Activated naive CD4-positive, alpha-beta T cell treated with anti-CD3 and anti-CD28 coated beads, Interleukin-2, amount 50 U/mL, for 72 hours (primary cell): Measurements from ENCODE around the gene TIGD7. TPM values are rescaled to one million over a fixed set of nuclear protein-coding genes. Genes with fewer than 3 reads are reported as not detected.
A peak's percentile ranks its signal among the peaks of the same experiment; 100 is the strongest.

Source experiments
- ATAC-seq, 2 donors: fragments of 150-1000 bp; cut with Tn5 transposase; 2 replicates each; pipeline ENCODE4 v1.10.0; 2021; ENCODE audit warnings: mild to moderate bottlenecking in 2 of 2, moderate library complexity in 2 of 2
- DNase-seq, 2 donors: peaks; one replicate each; pipeline ENCODE4 v3.0.0; 2021 to 2022; ENCODE audit warnings: low spot score in 2 of 2
- H3K27ac Mint-ChIP-seq, 2 donors: one replicate each; pipeline ENCODE4 v1.8.0; 2022; ENCODE audit warnings: mild to moderate bottlenecking in 2 of 2, mixed read lengths in 2 of 2
- H3K36me3 Mint-ChIP-seq, 2 donors: one replicate each; pipeline ENCODE4 v1.8.0; 2022; ENCODE audit warnings: mixed read lengths in 2 of 2
- H3K9me3 Mint-ChIP-seq, 2 donors: one replicate each; pipeline ENCODE4 v1.8.0; 2022; ENCODE audit warnings: mixed read lengths in 2 of 2
- total RNA-seq, 2 donors: library from RNA; stranded (reverse); gene quantifications; one replicate each; pipeline ENCODE4 v1.2.3, GENCODE V29; 2022

TIGD7 gene, protein sequence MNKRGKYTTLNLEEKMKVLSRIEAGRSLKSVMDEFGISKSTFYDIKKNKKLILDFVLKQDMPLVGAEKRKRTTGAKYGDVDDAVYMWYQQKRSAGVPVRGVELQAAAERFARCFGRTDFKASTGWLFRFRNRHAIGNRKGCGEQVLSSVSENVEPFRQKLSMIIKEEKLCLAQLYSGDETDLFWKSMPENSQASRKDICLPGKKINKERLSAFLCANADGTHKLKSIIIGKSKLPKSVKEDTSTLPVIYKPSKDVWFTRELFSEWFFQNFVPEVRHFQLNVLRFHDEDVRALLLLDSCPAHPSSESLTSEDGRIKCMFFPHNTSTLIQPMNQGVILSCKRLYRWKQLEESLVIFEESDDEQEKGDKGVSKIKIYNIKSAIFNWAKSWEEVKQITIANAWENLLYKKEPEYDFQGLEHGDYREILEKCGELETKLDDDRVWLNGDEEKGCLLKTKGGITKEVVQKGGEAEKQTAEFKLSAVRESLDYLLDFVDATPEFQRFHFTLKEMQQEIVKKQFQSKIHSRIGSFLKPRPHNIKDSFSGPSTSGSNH
- total RNA-seq = 1 to 10 TPM; 5.4 to 5.9 TPM

DNA sequence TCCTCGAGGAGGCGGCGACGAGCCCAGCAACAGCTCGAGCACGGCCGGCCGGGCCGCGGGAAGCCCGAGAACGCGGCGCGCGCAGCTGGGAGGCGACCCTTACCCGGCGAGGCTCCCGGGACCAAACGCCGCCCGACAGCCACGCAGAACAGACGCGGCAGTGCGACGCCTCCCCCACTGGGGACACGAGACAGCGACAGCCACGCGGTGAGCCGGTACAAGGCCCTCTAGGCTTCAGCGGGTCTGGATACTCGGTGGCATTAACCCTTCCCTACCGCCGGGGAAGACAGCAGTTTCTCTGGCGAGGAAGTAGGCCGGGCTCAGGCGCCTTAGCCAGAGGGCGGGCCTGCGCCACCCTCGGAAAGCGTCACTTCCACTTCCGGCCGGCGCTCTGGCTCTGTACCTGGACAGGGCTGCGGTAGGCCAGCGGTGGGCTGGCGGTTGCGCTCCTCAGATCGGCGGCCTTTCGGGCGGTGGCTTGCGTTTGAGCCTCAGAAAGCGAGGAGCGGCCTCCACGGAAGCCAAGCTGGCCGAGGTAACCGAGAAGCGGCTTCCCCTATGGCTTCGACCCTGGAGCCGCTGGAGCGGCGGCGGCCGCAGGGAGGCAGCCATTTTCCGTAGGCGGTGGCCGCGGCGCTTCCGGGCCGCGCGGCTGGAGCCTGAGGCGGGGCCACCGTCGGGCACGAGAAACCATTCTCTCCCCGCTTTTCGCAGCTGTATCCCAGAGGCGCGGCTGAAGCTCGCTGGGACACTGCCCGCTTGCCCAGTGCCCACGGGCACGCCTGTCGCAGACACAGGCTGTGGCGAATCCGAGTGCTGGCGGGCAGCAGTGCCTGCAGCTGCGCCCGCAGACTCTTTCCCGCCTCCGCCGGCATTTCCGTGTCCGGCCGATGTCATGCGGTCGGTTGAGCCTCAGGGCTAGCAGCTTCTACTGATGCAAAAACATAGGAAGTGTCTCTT lies at the start of gene TIGD7, which contains the start of gene ZNF75A:
TSS of gene TIGD7 (minus strand) at position 322 of the 960 bp plus-strand sequence. CDS start 4,816 bp downstream, outside the sequence.
TSS of gene ZNF75A (plus strand) at position 389 of the 960 bp plus-strand sequence. CDS start 2,932 bp downstream, outside the sequence.
- ATAC-seq (peak; percentile 99), DNase-seq (peak; percentile 81 to 91)
- Mint-ChIP-seq H3K36me3 (peaks cover 72 to 80% of the 10 kb centered on the region in 2 donors), H3K27ac (peak within 1 kb of the TSS; percentile 77 to 91), H3K9me3 (peaks cover 23 to 34% of the 10 kb centered on the region in 2 donors)

DNA sequence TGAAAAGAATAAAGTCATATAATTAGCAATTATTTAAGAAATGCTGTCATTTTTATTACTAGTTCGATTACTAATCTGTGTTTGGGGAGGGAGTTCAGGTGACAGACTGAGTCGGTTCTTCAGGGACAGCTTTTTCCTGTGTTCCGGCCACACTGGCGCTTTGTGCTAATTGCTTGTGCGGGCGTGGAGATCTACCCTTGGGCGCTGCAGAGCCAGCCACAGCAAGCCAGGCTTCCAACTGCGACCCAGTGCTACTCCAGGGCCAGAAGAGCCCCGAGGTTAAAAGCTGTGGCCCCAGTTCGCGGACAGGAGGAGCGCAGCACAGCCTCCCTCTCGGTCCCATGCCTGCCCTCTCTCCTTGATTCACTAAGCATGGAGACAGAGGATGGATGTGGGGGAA lies 43.9 kb upstream of the TIGD7 start:
- Mint-ChIP-seq H3K27ac (no peak overlapping the region), H3K9me3 (no peaks in the 10 kb centered on the region), H3K36me3 (no peaks in the 10 kb centered on the region)
- no peak for ATAC-seq
- no peak for DNase-seq

DNA sequence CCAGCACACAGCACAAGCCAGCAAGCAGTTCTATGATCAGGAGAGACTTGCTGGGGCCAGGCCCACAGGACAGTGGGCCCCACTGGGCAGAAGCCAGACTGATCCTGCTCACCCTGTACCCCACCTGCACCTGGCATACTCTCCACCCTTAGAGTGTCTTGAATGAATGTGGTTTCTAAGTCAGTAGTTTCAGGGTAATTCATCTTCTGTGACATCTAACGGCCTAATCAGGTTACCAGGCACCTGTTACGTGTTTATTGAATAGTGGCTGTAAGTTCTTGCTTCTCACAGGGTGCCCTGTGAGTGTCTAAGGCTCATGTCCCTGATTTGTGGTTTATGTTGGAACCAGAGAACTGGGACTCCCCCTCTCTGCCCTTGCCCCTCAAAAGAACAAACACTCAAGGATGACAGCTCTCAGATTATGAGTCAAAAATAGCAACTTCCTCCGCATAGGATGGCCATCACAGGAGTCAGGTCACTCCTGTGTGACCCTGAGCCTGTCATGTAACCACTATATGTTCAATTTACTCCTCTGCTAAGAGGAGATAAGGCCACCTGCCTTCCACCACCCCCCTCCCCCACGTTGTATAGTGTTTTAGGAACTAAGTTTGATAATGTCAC lies 43.4 kb upstream of the TIGD7 start:
- Mint-ChIP-seq H3K36me3 (no peaks in the 10 kb centered on the region), H3K9me3 (no peaks in the 10 kb centered on the region), H3K27ac (no peak overlapping the region)
- ATAC-seq = peak; percentile 11 to 44
- DNase-seq = no peak

DNA sequence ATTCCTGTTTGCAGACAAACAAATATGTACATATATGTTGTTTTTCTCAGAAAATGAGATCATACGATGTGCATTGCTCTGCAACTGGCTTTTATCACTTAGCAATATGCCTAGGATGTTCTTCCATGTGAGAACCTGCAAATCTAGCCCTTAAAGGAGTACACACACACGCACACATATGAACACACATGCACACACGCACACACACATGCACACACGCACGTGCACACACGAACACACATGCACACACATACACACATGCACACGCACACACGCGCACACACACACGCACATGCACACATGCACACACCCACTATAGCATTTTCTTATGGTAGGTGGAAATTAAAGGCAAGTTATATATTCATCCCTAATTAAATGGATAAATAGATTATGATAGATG lies 42.4 kb upstream of the TIGD7 start:
- ATAC-seq = no peak
- Mint-ChIP-seq H3K9me3 (no peaks in the 10 kb centered on the region), H3K27ac (no peak overlapping the region), H3K36me3 (no peaks in the 10 kb centered on the region)
- DNase-seq = no peak

DNA sequence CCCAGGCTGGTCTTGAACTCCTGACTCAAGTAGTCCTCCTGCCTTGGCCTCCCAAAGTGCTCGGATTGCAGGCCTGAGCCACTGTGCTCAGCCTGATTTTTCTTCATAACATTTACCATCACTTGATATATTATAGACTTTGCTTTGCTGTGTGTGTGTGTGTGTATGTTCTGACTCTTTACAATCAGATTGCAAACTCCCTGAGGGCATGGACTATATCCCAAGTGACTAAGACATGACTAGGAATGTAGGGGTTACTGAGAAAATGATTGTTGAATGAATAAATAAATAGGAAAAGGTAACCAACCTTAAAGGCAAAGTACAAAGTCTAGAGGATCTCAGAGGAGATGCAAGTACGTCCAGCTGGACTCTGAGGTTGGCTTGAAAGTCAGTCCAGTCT lies 40.8 kb upstream of the TIGD7 start:
- Mint-ChIP-seq H3K27ac (no peak overlapping the region), H3K9me3 (no peaks in the 10 kb centered on the region), H3K36me3 (no peaks in the 10 kb centered on the region)
- no peak for DNase-seq
- ATAC-seq = no peak

DNA sequence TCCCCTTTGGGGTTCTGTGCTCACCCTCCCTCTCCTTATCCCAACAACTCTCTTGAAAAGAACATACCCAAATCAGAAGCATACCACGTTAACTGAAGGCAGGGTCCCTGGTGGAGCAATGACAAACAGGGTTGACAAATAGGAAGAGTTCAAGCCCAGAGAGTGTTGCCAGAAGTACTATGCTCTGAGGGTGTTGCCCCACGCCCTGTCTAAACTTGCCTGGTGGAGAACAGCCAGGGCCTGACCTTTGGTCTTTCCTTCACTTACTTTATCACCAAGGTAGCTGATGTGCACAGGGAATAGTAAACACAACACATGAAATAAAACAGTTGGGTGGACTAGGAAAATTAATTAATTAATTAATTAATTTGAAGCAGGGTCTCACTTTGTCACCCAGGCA lies 23.4 kb upstream of the TIGD7 start:
- ATAC-seq (no peak), DNase-seq (no peak)
- H3K27ac Mint-ChIP-seq = no peak overlapping the region
- peaks cover 7 to 14% of the 10 kb centered on the region in 2 donors for H3K36me3 Mint-ChIP-seq
- H3K9me3 Mint-ChIP-seq = peaks cover 18 to 32% of the 10 kb centered on the region in 2 donors

DNA sequence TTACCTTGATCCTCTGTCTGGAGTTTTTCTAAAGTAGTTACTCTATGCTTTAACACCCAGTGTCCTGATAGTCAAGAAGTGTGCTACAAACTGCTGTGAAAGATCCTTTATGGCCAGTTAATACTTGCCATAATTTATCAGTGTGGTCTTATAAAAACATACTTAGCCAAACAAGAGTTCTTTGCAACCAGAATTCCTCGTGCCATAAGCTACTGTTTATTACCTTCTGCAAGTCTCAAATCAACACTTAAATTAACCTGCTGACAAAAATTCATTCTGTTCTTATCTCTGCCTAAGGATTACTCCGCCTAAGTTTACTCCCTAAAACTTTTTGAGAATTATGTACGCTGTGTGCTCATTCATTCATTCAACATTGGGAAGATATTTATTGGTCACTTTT lies 22.9 kb upstream of the TIGD7 start:
- H3K9me3 Mint-ChIP-seq = peaks cover 16 to 30% of the 10 kb centered on the region in 2 donors
- ATAC-seq = no peak
- no peak overlapping the region for H3K27ac Mint-ChIP-seq
- peaks cover 9 to 14% of the 10 kb centered on the region in 2 donors for H3K36me3 Mint-ChIP-seq
- DNase-seq = no peak

DNA sequence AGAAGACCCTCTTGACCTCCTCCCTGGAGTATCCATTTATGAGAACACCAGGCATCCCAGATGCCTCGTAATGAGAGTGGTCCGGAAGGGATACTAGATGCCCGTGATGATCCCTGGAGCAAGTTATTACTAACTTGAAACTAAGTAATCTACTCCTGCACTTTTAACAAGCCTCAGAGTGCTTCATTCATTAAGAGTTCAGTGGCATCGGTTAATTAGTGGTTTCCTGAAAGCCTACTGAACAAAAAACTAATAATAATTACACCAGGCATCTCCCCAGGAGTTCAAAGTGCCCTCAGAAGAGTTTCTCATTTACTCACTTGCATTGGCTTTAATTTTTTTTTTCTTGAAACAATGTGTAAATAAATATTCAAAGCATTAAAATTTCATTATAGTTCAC lies 22.3 kb upstream of the TIGD7 start:
- ATAC-seq = no peak
- Mint-ChIP-seq H3K9me3 (peaks cover 16 to 29% of the 10 kb centered on the region in 2 donors), H3K36me3 (peaks cover 13 to 19% of the 10 kb centered on the region in 2 donors), H3K27ac (no peak overlapping the region)
- no peak for DNase-seq

DNA sequence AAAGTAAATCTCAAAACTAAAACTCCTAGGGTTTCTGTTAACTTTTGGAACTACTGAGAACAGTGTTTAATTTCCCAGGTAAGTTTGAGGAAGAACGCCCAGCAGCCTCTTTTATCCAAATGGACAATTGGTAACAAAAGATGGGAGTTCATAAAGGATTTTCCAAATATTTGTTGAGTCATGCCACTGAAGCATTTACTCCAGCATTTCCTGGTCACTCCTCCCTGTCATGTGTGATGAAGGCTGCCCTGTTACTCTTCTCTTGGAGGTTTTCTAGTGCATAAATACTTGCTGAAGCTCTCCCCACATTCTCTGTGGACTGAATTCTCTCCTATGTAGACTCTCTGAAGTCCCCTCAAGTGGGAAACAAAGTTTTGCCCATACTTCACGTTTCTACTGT lies 16.6 kb upstream of the TIGD7 start:
- no peak for DNase-seq
- no peak for ATAC-seq
- peaks cover 42 to 44% of the 10 kb centered on the region in 2 donors for H3K9me3 Mint-ChIP-seq
- no peak overlapping the region for H3K27ac Mint-ChIP-seq
- peaks cover 59 to 60% of the 10 kb centered on the region in 2 donors for H3K36me3 Mint-ChIP-seq

DNA sequence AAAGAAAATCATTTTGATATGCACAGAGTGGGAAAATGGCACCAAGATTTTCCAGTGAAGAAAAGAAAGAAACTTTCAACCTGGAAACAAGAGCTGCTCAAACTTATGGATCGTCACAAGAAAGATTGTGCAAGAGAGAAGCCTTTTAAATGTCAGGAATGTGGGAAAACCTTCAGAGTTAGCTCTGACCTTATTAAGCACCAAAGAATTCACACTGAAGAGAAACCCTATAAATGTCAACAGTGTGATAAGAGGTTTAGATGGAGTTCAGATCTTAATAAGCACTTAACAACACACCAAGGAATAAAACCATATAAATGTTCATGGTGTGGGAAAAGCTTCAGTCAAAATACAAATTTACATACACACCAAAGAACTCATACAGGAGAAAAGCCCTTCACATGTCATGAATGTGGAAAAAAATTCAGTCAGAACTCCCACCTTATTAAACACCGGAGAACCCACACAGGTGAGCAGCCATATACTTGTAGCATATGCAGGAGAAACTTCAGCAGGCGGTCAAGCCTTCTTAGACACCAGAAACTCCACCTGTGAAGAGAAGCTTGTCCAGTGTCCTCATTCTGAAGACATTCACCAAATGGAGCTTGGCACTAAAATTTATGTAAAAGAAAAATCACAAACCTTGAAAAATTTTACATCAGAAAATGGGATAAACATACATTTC lies 12.2 kb upstream of the TIGD7 start:
- peaks cover 89% of the 10 kb centered on the region in 2 donors for H3K36me3 Mint-ChIP-seq
- no peak for DNase-seq
- peaks cover 71 to 72% of the 10 kb centered on the region in 2 donors for H3K9me3 Mint-ChIP-seq
- no peak for ATAC-seq
- peak overlapping the region in 1 of 2 donors; percentile 55 for H3K27ac Mint-ChIP-seq

DNA sequence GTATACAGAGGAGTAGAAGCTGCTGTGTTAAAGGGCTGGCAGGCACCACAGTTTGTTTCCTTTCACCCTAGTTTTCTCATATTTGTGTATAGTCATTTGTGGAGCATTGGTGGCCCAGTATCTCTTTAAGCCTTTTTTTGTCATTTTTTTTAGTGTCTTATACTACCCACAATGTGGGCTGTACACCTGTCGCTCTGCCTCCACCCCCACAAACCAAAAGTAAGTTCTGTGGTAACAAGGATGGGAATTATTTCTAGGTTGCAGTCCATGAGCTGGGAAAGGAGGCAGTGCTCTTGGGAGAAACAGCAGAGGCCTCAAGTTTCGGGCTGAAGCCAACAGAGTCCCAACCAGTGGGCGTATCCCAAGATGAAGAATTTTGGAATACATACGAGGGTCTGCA lies 6.3 kb upstream of the TIGD7 start:
- DNase-seq (no peak), ATAC-seq (no peak)
- Mint-ChIP-seq H3K9me3 (peaks cover 54 to 61% of the 10 kb centered on the region in 2 donors), H3K36me3 (peaks cover 91 to 99% of the 10 kb centered on the region in 2 donors), H3K27ac (peak overlapping the region in 1 of 2 donors; percentile 37)

DNA sequence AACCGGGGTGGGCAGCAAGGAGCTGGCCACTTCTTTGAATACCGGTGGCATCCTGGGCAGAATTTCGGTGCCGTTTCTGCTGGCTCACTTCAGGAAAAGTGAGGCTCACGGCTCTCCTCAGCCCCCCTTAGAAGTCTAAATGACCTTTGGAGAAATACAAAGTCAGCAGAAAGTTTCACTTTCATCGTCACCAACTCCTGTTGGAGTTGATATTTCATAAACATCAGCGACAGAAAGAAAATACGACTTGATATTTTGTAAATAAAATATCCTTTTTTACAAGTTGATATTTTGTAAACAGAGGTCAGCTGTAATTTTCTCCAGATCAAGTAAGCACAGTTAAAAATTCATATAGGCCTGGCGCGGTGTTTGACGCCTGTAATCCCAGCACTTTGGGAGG lies 848 bp upstream of the TIGD7 start:
- no peak for ATAC-seq
- H3K27ac Mint-ChIP-seq = peak overlapping the region; percentile 60 to 91
- peaks cover 26 to 28% of the 10 kb centered on the region in 2 donors for H3K9me3 Mint-ChIP-seq
- no peak for DNase-seq
- peaks cover 72 to 81% of the 10 kb centered on the region in 2 donors for H3K36me3 Mint-ChIP-seq

DNA sequence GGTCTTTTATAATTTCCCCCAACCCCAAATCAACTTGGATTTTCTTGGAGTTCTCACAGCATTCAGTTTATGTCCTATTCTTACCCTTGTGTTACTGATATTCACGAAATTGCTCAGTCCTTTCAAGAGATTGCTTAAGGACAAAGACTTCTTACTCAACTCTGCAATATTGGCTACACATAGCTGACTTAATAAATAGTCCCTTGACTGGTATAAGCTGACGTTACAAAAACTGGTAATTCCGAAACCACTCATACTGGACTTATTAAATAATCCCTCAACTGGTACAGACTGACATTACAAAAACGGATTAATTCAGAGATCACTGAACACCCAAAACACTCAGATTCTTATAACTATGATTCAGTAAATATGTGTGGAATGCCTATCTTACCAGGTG lies 860 bp downstream of the TIGD7 start:
- peaks cover 73 to 79% of the 10 kb centered on the region in 2 donors for H3K36me3 Mint-ChIP-seq
- DNase-seq (no peak), ATAC-seq (no peak)
- peaks cover 32 to 42% of the 10 kb centered on the region in 2 donors for H3K9me3 Mint-ChIP-seq
- H3K27ac Mint-ChIP-seq = peak overlapping the region; percentile 77 to 91

DNA sequence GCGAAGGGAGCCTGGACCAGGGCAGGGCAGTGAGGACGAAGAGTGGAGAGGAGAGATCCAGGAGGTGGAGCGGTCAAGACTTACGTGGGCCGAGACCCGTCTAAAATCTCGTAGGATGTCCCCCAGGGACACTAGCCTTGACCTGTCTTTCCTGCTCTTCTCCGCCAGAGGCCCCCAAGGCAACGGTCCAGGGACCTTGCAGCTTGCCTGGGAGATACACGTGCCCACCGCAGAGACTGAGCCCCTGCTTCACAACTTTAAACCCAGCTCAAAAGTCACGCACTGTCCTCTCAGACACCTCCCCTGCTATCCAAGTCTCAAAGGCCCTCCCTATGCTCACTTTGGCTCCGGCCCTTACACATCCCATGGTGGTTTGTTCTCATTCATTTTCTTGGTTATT lies 9.4 kb downstream of the TIGD7 start:
- Mint-ChIP-seq H3K9me3 (peaks cover 55 to 56% of the 10 kb centered on the region in 2 donors), H3K27ac (no peak overlapping the region), H3K36me3 (peaks cover 62 to 83% of the 10 kb centered on the region in 2 donors)
- no peak for DNase-seq
- no peak for ATAC-seq

DNA sequence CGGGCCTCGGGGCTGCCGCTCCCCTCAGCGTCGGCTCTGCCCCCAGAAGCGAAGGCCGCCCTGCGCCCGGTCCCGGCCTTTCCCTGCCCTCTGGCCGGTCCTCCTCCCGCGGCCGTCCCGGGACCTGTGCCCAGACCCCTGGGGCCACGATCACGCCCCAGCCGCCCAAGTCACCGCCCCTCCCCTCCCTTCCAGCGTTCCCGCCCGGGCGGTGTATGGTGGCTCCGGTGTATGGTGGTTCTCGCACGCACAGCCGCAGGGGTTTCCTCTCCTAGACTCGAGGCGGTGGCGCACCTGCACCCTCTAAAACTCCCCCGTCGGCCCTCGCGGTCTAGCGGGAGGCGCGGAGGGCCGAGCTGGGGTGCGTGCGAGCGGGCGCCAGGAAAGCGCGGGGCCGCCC lies 10.0 kb downstream of the TIGD7 start:
- Mint-ChIP-seq H3K36me3 (peaks cover 62 to 83% of the 10 kb centered on the region in 2 donors), H3K9me3 (peaks cover 49 to 57% of the 10 kb centered on the region in 2 donors), H3K27ac (no peak overlapping the region)
- ATAC-seq = no peak
- DNase-seq = no peak

DNA sequence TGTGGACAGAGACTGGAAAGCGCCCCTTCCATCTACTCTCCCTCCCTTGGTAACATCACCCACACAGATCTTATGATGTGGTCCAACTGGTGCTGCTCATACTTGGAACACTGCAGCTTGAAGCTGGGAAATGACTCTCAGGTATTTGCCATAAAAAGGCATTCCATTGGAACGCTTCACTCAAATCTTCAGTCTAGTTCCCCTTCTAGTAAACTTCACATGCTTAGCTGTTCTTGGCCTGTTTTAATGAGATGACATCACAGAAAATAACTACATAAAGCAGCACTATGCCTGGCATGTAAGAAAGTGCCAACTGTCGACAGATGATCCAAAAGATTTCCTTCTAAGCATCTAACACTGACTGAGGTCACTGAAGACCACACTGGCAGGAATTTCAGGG lies 12.6 kb downstream of the TIGD7 start:
- H3K9me3 Mint-ChIP-seq = peaks cover 40 to 53% of the 10 kb centered on the region in 2 donors
- H3K36me3 Mint-ChIP-seq = peaks cover 71 to 88% of the 10 kb centered on the region in 2 donors
- ATAC-seq = no peak
- DNase-seq = no peak
- H3K27ac Mint-ChIP-seq = no peak overlapping the region
